ENCODE measurements around the gene COX19.

DNA sequence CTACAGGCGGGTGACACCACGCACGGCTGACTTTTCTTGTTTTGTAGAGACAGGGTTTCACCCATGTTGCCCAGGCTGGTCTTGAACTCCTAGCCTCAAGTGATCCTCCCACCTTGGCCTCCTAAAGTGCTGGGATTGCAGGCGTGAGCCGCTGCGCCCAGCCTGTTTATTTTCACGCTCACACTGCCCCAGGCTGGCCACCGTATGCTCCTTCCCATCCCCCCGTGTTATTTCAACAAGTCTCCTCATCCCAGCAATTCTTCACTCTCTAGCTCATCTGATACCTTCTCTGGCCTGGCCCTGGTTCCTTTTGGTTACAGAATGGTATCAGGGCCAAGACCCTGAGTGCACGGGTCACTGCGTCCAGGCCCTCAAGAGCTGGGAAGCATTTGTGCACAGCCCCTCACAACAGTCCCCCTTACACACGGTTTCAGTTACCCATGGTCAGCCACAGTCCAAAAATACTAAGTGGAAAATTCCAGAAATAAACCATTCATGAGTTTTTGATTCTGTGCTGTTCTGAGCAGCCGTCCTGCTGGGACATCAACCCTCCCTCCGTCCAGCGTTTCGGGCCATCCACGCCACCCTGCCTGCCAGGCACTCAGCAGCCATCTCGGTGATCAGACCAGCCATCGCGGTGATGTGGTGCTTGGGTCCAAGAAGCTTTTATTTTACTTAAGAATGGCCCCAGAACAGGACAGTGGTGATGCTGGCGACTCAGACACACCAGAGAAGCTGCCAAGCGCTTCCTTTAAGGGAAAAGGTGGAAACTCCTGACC lies 8.9 kb downstream of the COX19 start:
- TF ChIP-seq POLR2AphosphoS5 (IDR thresholded peaks at IDR 0.05; ENCODE audit: low read depth) (no peak), REST (IDR thresholded peaks at IDR 0.05; ENCODE audit: unreplicated experiment) (no peak), EZH2 (IDR thresholded peaks at IDR 0.05; ENCODE audit: low read depth, unreplicated experiment) (no peak), STAT1 (IDR thresholded peaks at IDR 0.05; ENCODE audit: unreplicated experiment) (no peak), EZH2phosphoT487 (IDR thresholded peaks at IDR 0.05; ENCODE audit: unreplicated experiment) (no peak), CREB1 (CRISPR knock-in tag; IDR thresholded peaks at IDR 0.05; ENCODE audit: low read depth) (no peak), ZNF114 (CRISPR knock-in tag; IDR thresholded peaks at IDR 0.05) (no peak), JUNB (IDR thresholded peaks at IDR 0.05; ENCODE audit: unreplicated experiment) (no peak), ZNF462 (CRISPR knock-in tag; IDR thresholded peaks at IDR 0.05) (no peak), ZNF331 (CRISPR knock-in tag; IDR thresholded peaks at IDR 0.05; ENCODE audit: low read depth) (no peak), NANOG (IDR thresholded peaks at IDR 0.05; ENCODE audit: borderline replicate concordance) (no peak)
- TF ChIP-seq, protein P1, sequence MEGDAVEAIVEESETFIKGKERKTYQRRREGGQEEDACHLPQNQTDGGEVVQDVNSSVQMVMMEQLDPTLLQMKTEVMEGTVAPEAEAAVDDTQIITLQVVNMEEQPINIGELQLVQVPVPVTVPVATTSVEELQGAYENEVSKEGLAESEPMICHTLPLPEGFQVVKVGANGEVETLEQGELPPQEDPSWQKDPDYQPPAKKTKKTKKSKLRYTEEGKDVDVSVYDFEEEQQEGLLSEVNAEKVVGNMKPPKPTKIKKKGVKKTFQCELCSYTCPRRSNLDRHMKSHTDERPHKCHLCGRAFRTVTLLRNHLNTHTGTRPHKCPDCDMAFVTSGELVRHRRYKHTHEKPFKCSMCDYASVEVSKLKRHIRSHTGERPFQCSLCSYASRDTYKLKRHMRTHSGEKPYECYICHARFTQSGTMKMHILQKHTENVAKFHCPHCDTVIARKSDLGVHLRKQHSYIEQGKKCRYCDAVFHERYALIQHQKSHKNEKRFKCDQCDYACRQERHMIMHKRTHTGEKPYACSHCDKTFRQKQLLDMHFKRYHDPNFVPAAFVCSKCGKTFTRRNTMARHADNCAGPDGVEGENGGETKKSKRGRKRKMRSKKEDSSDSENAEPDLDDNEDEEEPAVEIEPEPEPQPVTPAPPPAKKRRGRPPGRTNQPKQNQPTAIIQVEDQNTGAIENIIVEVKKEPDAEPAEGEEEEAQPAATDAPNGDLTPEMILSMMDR (conservative IDR thresholded peaks at IDR 0.05; ENCODE audit: low read depth in 2 of 2): no peak
- TF ChIP-seq, protein P2, sequence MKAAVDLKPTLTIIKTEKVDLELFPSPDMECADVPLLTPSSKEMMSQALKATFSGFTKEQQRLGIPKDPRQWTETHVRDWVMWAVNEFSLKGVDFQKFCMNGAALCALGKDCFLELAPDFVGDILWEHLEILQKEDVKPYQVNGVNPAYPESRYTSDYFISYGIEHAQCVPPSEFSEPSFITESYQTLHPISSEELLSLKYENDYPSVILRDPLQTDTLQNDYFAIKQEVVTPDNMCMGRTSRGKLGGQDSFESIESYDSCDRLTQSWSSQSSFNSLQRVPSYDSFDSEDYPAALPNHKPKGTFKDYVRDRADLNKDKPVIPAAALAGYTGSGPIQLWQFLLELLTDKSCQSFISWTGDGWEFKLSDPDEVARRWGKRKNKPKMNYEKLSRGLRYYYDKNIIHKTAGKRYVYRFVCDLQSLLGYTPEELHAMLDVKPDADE (IDR thresholded peaks at IDR 0.05): no peak
